GM21360 (cell line): ENCODE measurements around the gene DPP6.

ENCODE experiments used
- ATAC-seq: cut with Tn5 transposase; IDR thresholded peaks from one replicate; pipeline ENCODE4 v1.9.1; 2021; ENCODE audit warnings: mild to moderate bottlenecking, moderate library complexity; ENCODE audit not compliant: unreplicated experiment

DPP6 gene

DNA sequence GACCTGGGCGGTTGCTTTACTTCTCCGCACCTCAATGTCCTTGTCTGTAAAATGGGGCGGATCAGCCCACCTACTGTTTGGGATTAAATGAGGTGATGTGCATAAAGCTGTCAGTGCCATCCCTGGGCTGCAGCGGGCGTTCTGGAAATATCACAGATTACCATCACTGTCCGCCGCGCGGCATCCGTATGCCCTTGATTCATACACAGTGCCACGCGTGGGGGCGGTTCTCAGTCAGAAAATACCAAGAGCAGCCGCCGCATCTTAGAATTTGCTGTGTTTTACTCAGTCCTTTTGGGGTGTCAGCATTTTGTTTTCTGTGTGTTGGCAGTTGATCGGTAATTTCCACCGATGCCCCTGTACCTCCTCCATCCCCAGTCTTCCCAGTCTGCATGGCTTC, 338.8 kb downstream of the DPP6 start:
- no peak for ATAC-seq

DNA sequence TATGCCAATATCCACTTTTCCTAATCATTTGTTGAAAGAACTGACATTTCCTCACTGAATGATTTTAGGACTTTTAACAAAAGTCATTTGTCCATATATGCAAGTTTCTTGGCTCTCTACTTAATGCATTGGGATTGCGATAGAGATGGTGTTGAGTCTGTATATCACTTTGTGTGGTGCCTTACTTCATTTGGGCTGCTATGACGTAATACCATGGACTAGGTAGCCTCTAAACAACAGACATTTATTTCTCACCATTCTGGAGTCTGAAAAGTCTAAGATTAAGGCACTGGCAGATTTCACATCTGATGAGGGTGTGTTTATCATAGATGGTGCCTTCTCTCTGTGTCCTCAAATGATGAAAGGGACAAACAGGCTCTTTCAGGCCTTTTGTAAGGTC, 342.6 kb downstream of the DPP6 start:
- ATAC-seq: no peak

DNA sequence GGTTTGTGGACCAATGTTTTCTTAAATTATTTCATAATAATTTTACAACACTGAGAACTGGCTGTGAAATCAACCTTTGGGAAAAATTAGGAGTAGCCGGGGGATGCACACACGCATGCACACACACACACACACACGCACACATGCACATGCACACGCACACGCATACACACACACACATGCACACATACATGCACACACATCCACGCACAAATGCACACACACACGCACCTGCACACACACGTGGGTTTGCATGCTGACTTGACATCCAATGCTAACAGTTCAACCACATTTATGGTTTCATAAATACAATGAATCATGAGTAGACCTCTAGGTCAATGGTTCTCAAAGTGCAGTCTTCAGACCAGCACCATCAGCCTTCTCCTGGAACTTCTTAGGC, 354.1 kb downstream of the DPP6 start:
- no peak for ATAC-seq

DNA sequence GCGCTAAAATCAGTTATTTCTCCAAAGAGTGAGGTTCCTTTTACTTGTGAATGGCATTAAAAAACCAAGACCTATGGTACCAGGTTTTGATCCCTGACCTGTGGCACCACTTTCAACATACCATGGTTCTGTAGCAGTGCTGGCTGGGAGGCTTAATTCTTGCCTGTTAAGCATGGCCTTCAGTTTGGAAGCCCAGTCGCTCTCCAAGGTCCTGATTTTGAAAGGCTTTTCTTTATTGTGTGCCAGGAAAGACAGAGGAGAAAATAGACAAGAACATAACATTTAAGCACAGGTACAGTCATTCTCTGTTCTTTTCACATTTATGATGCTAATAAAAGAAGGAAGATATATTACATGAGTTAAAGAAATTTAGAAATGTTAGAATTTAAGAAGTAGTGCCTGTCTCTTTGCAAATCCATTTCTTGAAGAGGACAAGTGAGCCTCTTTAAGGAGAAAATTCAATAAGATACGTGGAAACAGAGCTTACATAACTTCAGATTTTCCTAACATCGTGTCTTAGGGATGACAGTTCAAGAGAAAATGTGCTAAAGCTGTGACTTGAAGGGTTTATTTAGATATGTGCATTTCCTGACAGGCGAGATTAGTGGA, 357.6 kb downstream of the DPP6 start:
- no peak for ATAC-seq

DNA sequence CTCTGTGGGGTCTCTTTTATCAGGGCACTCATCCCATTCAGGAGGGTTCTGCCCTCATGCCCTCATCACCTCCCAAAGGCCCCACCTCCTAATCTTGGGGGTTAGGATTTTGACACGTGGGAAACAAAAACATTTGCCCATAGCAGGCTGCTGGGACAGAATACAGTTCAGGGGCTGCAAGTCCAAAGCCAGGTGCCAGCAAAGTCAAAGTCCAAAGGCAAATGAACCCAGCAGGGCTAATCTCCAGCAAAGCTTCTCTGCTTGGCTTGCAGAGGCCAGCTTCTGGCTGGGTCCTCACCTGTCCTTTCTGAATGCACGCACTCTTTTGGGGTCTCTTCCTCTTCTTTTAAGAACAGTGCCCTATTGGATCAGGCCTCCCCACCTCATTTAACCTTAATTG, 359.9 kb downstream of the DPP6 start:
- ATAC-seq: no peak

DNA sequence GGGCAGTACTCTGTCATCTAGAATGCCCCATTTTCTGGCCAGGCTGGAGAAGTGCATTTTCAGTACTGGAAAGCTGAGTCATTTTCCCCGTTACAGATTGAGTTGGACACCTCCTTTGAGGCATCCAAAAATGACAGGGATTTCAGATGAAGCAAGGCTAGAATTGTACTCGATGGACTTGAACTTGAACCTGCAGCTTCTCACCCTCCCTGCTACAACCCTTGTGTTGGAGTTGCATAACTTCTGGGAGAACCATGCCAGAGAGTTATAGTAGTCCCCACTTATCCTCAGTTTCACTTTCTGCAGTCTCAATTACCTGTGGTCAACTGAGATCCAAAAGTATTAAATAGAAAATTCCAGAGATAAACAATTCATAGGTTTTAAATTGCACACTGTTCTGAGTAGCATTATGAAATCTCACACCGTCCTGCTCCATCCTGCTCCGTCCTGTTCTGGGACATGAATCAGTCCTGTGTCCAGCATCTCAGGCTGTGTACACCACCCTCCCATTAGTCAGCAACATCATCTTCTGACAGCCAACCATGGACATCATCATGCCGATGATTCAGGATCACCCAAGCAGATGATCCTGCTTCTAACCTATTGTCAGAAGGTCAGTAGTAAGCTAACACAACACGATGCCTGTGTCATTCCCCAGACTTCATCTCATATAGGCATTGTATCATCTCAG, 363.7 kb downstream of the DPP6 start:
- no peak for ATAC-seq

DNA sequence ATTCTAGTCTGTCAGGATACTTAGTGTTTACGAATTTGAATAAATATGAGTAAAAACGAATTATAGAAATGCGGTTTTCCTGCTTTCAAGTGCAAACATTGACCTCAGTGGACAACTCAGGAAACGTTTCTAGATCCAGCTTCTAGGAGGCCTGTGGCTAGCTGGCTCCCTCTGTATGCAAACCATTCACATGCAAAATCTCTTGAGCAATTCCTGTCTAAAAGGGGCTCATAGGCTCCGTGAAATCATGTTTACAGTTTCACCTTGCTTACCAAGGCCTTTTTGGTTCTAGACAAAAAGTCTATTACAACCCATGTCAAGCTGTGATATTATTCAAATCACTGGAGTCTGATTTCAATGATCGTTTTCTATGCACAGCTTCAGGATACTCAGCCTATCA, 364.5 kb downstream of the DPP6 start:
- no peak for ATAC-seq

DNA sequence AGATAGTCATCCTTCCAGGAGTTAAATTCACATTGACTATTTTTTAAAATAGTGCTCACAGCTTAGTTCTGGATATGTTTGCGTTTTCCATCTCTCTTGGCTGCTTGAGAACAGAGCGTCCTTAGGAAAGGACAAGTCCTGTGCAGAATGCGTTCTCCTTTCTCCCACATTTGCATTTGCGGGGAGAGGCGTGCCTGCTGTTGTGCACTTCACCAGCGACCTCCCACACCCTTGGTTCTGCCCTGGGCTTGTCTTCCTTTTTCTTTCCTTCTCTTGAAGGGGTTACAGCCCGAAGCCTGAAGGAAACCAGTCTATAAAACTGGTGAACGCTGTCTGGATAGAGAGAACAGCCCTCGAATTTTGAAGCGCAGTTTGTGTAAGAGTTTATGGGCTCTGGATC, 367.1 kb downstream of the DPP6 start:
- no peak for ATAC-seq

DNA sequence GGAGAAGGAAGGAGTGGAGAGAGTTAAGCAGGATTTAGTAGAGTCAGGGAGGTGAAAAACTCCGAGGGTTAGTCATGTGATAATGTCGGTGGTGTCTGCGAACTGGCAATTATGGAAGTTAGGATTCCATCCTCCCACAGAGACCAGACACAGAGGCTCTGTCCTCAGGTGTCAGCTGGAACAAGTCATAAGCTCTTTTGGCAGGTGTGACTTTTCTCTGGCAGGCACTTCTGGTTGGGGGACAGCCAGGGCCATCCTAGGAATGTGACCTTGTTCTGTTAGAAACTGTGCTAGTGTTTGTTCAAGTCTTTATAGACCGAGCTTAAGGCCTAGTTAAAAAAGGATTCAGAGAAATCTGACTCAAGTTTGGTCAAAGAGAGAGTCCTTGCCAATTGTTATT, 371.0 kb downstream of the DPP6 start:
- no peak for ATAC-seq

DNA sequence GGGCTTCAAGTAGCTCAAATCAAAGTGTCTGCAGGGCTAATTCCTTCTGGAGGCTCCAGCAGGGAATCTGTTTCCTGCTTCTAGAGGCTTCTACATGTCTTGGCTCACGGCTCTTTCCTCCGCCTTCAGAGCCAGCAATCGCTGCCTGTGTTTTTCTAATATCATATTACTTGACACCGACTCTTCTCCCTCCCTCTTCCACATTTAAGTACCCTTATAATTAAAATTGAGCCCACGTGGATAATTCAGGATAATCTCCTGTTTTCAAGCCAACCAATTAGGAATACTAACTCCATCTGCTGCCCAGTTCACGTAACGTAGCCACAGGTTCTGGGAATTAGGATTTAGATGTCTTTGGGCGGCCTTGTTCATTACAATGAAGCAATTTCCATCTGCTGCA, 372.2 kb downstream of the DPP6 start:
- ATAC-seq: no peak

DNA sequence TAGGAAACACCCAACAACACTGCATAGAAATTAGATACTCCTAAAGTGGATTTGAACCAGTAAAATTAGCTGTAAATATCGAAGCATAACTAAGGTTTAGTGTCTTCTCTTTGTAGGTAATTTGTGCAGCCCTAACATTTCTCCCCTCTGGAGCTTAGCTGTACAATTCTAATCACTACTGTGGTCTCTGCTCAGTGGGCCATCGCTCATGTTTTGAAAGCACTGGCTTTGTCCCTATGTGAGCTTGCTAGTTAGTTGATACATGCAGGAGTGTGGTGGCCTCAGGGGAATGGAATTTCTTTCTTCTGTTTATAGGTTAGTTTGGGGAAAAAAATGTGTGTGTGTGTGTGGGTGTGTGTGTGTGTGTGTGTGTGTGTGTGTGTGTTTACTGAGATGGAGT, 373.1 kb downstream of the DPP6 start:
- no peak for ATAC-seq

DNA sequence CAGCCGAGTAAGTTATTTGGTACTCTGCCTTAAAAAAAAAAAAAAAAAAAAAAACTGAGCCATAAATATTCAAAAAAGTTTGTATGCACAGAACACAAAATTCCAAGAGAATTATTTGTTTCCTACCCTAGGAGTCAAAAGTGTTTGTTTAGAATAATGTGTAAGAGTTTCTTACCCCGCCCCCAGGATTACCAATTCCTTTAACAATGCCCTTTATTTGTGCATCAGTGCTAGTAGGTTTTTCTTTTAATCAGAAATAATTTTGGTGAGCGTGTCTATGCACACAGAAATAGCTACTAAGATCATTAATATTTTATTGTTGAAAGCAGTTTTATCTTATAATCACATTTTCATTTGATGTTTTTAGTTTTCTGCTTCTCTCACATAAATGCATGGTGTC, 374.6 kb downstream of the DPP6 start:
- no peak for ATAC-seq

DNA sequence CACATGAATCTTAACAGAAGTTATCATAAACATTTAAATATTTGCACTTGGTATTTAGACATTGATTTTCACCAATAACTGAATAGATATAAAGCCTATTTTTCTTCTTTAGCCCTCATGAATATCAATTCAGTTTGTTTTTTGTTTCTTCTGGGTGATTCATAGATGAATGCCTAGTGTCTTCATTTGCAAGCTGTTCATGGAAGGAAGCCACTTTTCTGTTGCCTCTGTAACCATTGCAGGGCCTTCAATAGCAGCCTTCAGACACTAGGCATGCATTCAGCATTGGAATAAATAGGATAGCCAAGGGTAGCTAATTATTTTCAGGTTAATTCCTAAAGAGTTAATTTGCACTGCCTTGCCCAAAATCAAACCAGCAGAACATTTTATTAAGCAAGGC, 375.3 kb downstream of the DPP6 start:
- no peak for ATAC-seq

DNA sequence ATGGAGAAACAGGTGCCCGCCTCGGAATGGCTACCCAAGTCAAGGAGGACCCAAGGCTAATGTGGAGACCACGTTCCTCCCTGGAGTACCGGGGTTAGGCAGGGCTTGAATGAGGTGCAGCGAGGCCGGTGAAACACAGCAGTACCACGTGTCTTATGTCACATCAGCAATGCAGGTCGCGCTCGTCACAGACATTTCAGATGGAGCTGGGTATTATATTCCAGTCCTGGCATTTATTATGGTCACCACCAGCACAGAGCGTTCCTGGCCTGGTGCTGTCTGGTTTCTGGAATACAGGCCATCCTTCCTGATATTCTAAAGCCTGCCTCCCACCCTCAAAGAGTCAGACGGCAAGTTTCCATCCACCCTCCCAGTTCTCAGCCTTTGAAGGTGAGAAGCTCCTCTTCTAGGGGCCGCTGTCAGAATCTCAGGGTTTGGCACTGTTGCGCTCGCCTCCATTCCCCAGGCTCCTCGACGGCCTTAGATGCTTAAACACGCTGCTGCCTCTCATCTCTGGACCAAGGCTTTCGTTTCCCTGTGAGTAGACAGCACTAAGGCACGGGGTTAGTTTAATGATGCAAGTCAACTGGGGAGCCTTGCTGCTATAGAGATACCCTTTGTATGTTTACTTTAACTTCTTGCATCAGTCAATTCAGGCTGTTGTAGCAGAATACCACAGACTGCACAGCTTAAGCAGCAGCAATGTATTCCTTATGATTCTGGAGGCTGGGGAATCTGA, 377.6 kb downstream of the DPP6 start:
- no peak for ATAC-seq

DNA sequence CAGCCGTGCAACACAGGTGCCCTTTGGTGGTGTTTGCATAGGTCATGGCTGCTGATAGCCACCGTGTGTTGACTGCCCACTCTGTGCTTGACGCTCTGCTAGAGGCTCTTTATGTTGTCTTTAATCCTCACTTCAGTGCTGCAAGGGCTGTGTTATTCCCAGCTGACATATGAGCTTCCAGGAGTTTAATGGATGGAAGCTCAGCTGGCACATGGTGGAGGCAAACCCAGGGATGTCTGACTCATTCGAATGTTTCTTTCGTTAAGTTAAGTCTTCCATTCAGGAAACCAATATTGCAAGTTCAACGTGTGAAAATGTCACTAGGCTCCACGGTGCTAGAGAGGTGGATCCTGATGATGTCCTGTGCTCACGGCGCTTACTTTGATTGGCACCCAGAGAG, 378.4 kb downstream of the DPP6 start:
- no peak for ATAC-seq

DNA sequence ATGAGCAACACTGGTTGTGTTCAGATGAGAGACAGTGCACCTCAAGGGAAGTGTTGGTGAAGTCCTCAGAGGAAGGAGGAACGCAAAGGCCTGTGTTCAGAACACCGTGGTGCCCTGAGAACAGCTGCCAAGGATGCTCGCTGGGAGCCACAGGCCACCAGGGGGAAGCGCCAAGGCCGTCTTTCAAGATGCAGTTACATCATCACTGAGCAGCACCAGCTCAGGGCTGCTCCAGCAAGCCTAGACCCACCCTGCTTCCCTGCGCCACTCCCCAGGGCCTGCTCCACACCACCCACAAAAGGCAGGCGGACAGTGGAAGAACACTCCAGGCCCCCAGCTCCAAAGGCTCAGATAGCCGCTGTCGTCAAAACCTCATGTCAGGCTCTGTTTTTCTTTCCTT, 378.8 kb downstream of the DPP6 start:
- ATAC-seq: no peak

DNA sequence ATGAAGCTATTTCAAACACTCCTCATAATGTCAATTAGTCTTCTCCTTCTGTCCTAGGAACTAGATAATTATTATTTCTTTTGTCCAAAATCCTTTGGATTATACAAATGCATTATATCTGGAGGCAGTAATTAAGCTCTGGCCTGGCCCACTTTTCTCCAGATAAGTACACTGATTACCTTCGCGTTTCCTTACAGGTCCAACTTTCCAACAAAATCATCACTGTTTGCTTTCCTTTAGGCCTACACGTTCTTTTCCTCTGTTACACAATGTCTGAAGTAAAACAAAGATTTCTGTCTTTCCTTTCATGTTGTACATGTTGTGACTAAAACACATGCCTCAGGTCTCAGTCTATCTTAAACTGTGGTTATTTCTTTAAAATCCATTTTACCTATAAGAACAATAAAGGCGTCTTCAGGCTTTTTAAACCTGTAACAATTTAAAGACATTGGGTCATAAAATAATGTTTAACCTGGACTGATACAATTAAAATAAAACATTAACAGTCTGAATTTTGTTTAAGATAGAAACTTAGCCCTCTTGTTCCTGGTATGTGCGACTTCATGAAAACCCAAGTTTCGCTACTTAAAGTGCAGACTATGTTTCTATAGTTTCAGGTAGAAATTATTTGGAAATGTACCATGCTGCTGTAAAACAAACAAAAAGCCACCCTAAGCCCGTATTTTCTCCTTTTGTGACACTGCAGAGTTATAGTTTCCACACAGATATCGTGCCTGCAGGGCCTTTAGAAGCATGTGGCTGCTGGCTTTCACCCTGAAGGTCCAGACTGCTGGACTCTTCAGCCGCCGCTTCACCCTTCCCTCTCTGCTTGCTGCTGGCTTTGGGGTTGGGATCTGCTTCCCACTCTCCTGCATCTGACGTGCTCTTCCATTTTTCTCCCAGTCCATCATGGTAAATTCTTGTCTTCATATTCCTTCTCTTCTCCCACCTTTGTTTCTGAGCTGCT, 381.7 kb downstream of the DPP6 start:
- ATAC-seq: no peak

DNA sequence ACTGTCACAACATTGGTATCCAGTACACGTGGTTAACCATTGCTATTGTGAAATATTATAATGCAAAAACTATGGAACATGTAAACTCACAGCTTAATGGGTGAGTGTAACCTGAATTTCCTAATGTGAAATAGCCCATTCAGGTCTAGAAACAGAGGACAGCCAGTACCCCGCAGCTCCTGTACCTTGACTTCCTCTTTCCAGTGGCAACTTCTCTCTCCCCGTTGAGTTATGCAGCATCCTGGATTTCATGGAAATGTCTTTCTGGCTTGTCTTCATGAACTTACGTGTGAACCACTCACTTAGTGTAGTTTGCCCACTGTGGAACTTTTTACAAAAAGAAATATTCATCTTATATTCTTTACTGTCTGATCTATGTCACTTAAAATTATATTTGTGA, 384.4 kb downstream of the DPP6 start:
- ATAC-seq: no peak

DNA sequence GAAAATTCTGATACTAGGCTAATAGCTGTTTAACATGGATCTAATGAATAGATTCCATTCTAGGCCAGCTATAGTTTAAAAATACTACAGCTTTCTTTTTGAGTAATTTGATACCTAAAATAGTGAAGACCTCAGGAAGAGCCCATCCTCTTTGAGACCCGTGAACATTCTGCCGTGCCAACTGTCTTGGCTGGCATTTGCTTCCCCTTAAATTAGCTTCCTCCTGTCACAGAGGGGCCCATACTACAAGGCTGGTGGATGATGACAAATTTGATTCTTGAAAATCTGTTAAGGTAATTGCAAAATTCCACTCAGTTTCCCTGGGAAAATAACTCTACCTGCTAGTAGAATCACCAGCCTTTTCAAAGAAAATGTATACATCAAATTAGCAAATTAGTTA, 385.0 kb downstream of the DPP6 start:
- ATAC-seq: no peak

DNA sequence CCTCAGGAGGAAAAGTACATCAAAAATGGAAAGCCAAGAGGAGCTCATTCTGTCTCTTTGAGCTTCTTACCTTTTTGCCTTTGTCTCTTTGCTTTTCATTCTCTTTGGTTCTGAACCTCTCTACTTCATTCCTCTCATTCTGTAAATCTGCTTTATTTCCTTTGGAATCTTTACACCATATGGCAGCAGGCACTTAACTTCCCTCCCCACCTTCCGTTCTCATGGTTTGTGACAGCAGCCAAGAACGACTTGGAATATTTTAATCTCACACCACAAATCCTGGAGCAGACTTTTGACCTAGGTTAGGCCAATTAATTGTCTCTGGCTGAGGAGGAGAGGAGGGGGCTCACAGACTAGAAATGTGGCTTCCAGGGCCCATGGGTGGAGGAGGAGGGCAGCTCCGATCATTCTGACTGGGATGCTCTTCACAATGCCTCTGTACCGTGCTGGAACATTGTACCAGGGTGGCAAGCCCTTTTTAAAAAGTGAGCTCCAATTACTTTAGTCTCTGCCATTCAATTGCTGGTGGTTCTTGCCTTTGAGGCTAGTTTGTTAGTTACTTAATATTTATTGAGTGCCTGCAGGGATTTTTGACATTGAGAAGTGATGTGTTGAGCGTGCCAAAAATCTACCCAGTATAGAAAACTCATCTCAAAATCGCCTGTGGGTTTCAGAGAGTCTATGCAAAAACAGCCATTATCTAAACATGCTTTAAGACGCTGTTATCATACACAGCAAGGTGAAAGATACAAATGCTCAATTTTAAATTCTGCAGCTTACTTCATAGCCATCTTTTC, 386.6 kb downstream of the DPP6 start:
- no peak for ATAC-seq
